Gastroesophageal sphincter (tissue), 3 donors: ENCODE data around the gene ASTE1.

Source experiments
- EP300 ChIP-seq: sonication (generic); formaldehyde crosslinking; IDR thresholded peaks from one replicate; pipeline ENCODE4 v1.6.1; 2017; ENCODE audit warnings: antibody characterized with exemption, mild to moderate bottlenecking
- POLR2A ChIP-seq, 2 donors: fragments of 450-650 bp; IDR thresholded peaks; one replicate each; pipeline ENCODE4 v1.6.1; 2017; ENCODE audit warnings: antibody characterized with exemption in 2 of 2, mild to moderate bottlenecking in 2 of 2, moderate library complexity in 1 of 2
- TF ChIP-seq, protein P1 (sequence below), 4 experiments: fragments of 200-600 bp in 2 of 4; fragments of 450-650 bp in 2 of 4; sonication (generic) in 1 of 4; IDR thresholded peaks; one replicate each; pipeline ENCODE4 v1.5.1; 2017 to 2019; ENCODE audit warnings: antibody characterized with exemption in 4 of 4, mild to moderate bottlenecking in 2 of 4, moderate library complexity in 2 of 4

DNA sequence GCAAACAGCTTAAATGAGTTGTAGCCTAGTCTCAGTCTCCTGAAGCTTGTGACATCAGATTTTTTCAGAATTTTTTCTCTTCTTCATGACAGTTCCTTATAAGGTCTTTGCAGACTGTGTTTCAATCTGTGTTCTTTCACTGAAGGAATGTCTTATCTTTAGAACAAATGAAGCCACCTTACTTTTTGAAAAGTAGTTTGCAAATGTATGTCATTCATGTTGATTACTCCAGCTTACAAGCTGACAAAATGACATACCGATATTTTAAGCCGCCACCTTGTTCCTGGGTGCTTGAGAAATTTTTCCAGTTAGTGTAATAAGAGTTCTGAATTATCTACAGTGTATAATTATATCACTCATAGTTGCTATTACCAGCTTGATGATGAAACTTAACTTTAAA is 57.0 kb downstream of the ASTE1 start:
- TF ChIP-seq, protein P1, sequence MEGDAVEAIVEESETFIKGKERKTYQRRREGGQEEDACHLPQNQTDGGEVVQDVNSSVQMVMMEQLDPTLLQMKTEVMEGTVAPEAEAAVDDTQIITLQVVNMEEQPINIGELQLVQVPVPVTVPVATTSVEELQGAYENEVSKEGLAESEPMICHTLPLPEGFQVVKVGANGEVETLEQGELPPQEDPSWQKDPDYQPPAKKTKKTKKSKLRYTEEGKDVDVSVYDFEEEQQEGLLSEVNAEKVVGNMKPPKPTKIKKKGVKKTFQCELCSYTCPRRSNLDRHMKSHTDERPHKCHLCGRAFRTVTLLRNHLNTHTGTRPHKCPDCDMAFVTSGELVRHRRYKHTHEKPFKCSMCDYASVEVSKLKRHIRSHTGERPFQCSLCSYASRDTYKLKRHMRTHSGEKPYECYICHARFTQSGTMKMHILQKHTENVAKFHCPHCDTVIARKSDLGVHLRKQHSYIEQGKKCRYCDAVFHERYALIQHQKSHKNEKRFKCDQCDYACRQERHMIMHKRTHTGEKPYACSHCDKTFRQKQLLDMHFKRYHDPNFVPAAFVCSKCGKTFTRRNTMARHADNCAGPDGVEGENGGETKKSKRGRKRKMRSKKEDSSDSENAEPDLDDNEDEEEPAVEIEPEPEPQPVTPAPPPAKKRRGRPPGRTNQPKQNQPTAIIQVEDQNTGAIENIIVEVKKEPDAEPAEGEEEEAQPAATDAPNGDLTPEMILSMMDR (IDR thresholded peaks at IDR 0.05) = no peak
- no peak for TF ChIP-seq POLR2A (IDR thresholded peaks at IDR 0.05)
- TF ChIP-seq EP300 = no peak
